K562 (cell line): ENCODE data around the gene TRIM69. TPM values are rescaled to one million over a fixed set of nuclear protein-coding genes. Genes with fewer than 3 reads are reported as not detected.

ENCODE experiments used
- ATAC-seq: fragments of 200-7000 bp; cut with Tn5 transposase; 3 replicates; pipeline ENCODE4 v1.9.1; 2020; ENCODE audit warnings: moderate library complexity
- BruUV-seq: library from RNA; stranded (reverse); fragments of 400-500 nt; replicated peaks from 2 replicates; lab custom pipeline; 2021; lab: Mats Ljungman, UMichigan
- CTCF ChIA-PET: fragments of 300-600 bp; formaldehyde crosslinking; extraction: SDS; loops from one replicate; lab custom pipeline; 2021; ENCODE audit warnings: low intra/inter-chr PET ratio; lab: Yijun Ruan, JAX
- POLR2A ChIA-PET: fragments of 300-600, 350-650 bp; sonication (Branson Sonifier 250); formaldehyde crosslinking; extraction: SDS; loops from one replicate; lab custom pipeline; 2021; ENCODE audit warnings: antibody characterized with exemption, inconsistent platforms; lab: Yijun Ruan, JAX
- DNase-seq, 4 experiments: peaks; one replicate each; pipeline versions ENCODE4 v3.0.0 to v3.0.0-alpha.2; 2011 to 2018; ENCODE audit warnings: low spot score in 3 of 4, mixed read lengths in 3 of 4; ENCODE audit errors: extremely low read depth in 1 of 4
- FAIRE-seq: peaks from 2 replicates; lab custom pipeline; 2011; peaks lifted over from hg19 to GRCh38; lab: Jason Lieb, UNC
- H2AFZ ChIP-seq: 2 replicates; pipeline ENCODE4 v1.6.0; 2011; ENCODE audit warnings: low read depth, low read length, control low read depth, inconsistent platforms
- H3K27ac ChIP-seq: fragments of 200-600 bp; 3 replicates; pipeline ENCODE4 v1.8.0; 2011; ENCODE audit warnings: low read depth, mild to moderate bottlenecking, control low read depth, inconsistent platforms, low read length, moderate library complexity, mixed read lengths; ENCODE audit errors: extremely low read depth
- H3K27me3 ChIP-seq, 2 experiments: fragments of 300-600 bp in 1 of 2; 2 replicates in 1 of 2; 3 replicates in 1 of 2; pipeline versions ENCODE4 v1.6.0 to v1.8.0; 2011; ENCODE audit warnings: inconsistent platforms in 2 of 2, low read length in 2 of 2, mild to moderate bottlenecking in 1 of 2, mixed read lengths in 1 of 2, moderate library complexity in 1 of 2; ENCODE audit not compliant: control insufficient read depth in 2 of 2, insufficient read depth in 2 of 2
- H3K36me3 ChIP-seq: fragments of 300-600 bp; 3 replicates; pipeline ENCODE4 v1.8.0; 2011; ENCODE audit warnings: mild to moderate bottlenecking, low read length, inconsistent platforms; ENCODE audit not compliant: control insufficient read depth, insufficient read depth
- H3K4me1 ChIP-seq, 2 experiments: fragments of 200-600 bp in 1 of 2; replicated peaks in 1 of 2; 2 replicates in 1 of 2; 3 replicates in 1 of 2; pipeline versions ENCODE4 v1.5.1 to v1.8.0; 2011; ENCODE audit warnings: inconsistent platforms in 2 of 2, low read length in 2 of 2, mild to moderate bottlenecking in 1 of 2, mixed read lengths in 1 of 2, moderate library complexity in 1 of 2; ENCODE audit not compliant: control insufficient read depth in 2 of 2, insufficient read depth in 2 of 2
- H3K4me2 ChIP-seq: 2 replicates; pipeline ENCODE4 v1.6.1; 2011; ENCODE audit warnings: low read length, control low read depth, inconsistent platforms, mixed read lengths; ENCODE audit not compliant: insufficient read depth
- H3K4me3 ChIP-seq: fragments of 200-600 bp; sonication (generic), shearing (Covaris generic); 2 replicates; pipeline ENCODE4 v1.5.1; 2016; ENCODE audit warnings: control low read depth, inconsistent platforms
- H3K79me2 ChIP-seq: fragments of 200-600 bp; 3 replicates; pipeline ENCODE4 v1.8.0; 2011; ENCODE audit warnings: low read length, inconsistent platforms; ENCODE audit not compliant: control insufficient read depth, insufficient read depth
- H3K9ac ChIP-seq, 2 experiments: 2 replicates each; pipeline versions ENCODE4 v1.6.0 to v1.6.1; 2011; ENCODE audit warnings: low read depth in 2 of 2, low read length in 2 of 2, control low read depth in 1 of 2, inconsistent platforms in 1 of 2, mild to moderate bottlenecking in 1 of 2, mixed read lengths in 1 of 2; ENCODE audit not compliant: insufficient read depth in 1 of 2
- H3K9me1 ChIP-seq: one replicate; pipeline ENCODE4 v1.6.0; 2011; ENCODE audit warnings: inconsistent platforms, mild to moderate bottlenecking, low read length, moderate library complexity; ENCODE audit not compliant: control insufficient read depth, insufficient read depth
- H3K9me3 ChIP-seq: replicated peaks from 2 replicates; pipeline ENCODE4 v1.5.1; 2011; ENCODE audit warnings: low read depth, low read length, inconsistent platforms; ENCODE audit not compliant: control insufficient read depth, insufficient read depth
- H4K20me1 ChIP-seq: replicated peaks from 2 replicates; pipeline ENCODE4 v1.6.1; 2011; ENCODE audit warnings: low read length, inconsistent platforms, mixed read lengths; ENCODE audit not compliant: control insufficient read depth, insufficient read depth
- BRD4 ChIP-seq: fragments of 200-600 bp; sonication (generic); IDR thresholded peaks from 2 replicates; pipeline ENCODE4 v1.6.1; 2017; ENCODE audit warnings: inconsistent platforms
- CHD1 ChIP-seq: fragments of 200-600 bp; sonication (generic); IDR thresholded peaks from one replicate; pipeline ENCODE4 v1.6.1; 2012; ENCODE audit warnings: mild to moderate bottlenecking, moderate library complexity, low read length, inconsistent platforms
- GTF2E2 ChIP-seq: fragments of 200-800 bp; sonication (Bioruptor generic); IDR thresholded peaks from 2 replicates; pipeline ENCODE4 v1.6.1; 2016; ENCODE audit warnings: missing genetic modification characterization, missing compliant biosample characterization
- JUN ChIP-seq, 2 experiments: sonication (generic) in 1 of 2; formaldehyde crosslinking in 1 of 2; IDR thresholded peaks; 2 replicates each; pipeline versions ENCODE4 v1.6.1 to v1.8.0; 2012 to 2022; ENCODE audit warnings: borderline replicate concordance in 2 of 2, mild to moderate bottlenecking in 2 of 2, improper control_type of control experiment in 1 of 2, low read depth in 1 of 2, low read length in 1 of 2, missing genetic modification reagents in 1 of 2
- JUND ChIP-seq, 2 experiments: IDR thresholded peaks; 2 replicates in 1 of 2; 3 replicates in 1 of 2; pipeline ENCODE4 v1.6.1; 2011; ENCODE audit warnings: borderline replicate concordance in 2 of 2, low read depth in 2 of 2, low read length in 2 of 2, improper control_type of control experiment in 1 of 2, missing biosample characterization in 1 of 2, missing genetic modification characterization in 1 of 2, missing genetic modification reagents in 1 of 2
- NELFE ChIP-seq: IDR thresholded peaks from 2 replicates; pipeline ENCODE4 v1.6.1; 2011; ENCODE audit warnings: mild to moderate bottlenecking; ENCODE audit not compliant: insufficient read depth, insufficient read length
- OTX1 ChIP-seq: fragments of 450-650 bp; formaldehyde crosslinking; IDR thresholded peaks from 2 replicates; pipeline ENCODE4 v1.4.0; 2022; ENCODE audit warnings: mild to moderate bottlenecking
- RBM25 ChIP-seq: fragments of 200-400 bp; formaldehyde crosslinking; IDR thresholded peaks from 2 replicates; pipeline ENCODE4 v1.6.1; 2018; ENCODE audit warnings: low read length, low read depth, moderate library complexity; ENCODE audit not compliant: severe bottlenecking
- SMARCB1 ChIP-seq: IDR thresholded peaks from 2 replicates; pipeline ENCODE4 v1.6.1; 2011; ENCODE audit warnings: improper control_type of control experiment, low read depth; ENCODE audit not compliant: insufficient read length
- TBL1XR1 ChIP-seq, 2 experiments: IDR thresholded peaks; 2 replicates each; pipeline ENCODE4 v1.6.1; 2012; ENCODE audit warnings: improper control_type of control experiment in 2 of 2, low read length in 2 of 2, mild to moderate bottlenecking in 1 of 2
- YY1 ChIP-seq, 3 experiments: IDR thresholded peaks; 2 replicates each; pipeline ENCODE4 v1.6.1; 2011; ENCODE audit warnings: low read length in 2 of 3, mild to moderate bottlenecking in 2 of 3, moderate library complexity in 2 of 3, borderline replicate concordance in 1 of 3, control low read depth in 1 of 3, low read depth in 1 of 3; ENCODE audit not compliant: insufficient read depth in 3 of 3, insufficient replicate concordance in 2 of 3, control insufficient read depth in 1 of 3, insufficient read length in 1 of 3; ENCODE audit errors: extremely low read depth in 1 of 3
- ZNF140 ChIP-seq: fragments of 250-450 bp; sonication (Bioruptor Pico); IDR thresholded peaks from 2 replicates; pipeline ENCODE4 v1.8.0; 2021; ENCODE audit warnings: moderate library complexity, mild to moderate bottlenecking, inconsistent platforms
- ZNF232 ChIP-seq: sonication (generic); formaldehyde crosslinking; IDR thresholded peaks from 2 replicates; pipeline ENCODE4 v1.8.0; 2022; ENCODE audit warnings: mild to moderate bottlenecking, missing genetic modification reagents
- WGBS: fragments of 100-300 bp; shearing (Covaris generic); methylation state at CpG from one replicate; pipeline ENCODE4 v1.1.6; 2016; ENCODE audit warnings: low coverage, mixed read lengths; ENCODE audit not compliant: insufficient coverage; ENCODE audit errors: missing lambda C conversion rate; 5-methylcytosine and 5-hydroxymethylcytosine counted together
- in situ Hi-C: fragments of 300-500 bp; cut with MboI; formaldehyde crosslinking; loops from 4 replicates; pipeline ENCODE4 v1.15.0; 2018; ENCODE audit warnings: inconsistent platforms, mixed read lengths
- intact Hi-C: fragments of 100-400 bp; cut with micrococcal nuclease; formaldehyde crosslinking; loops from 2 replicates; pipeline ENCODE4 v1.14.2; 2022
- polyA plus RNA-seq, 8 experiments: library from polyadenylated mRNA; depleted of rRNA in 4 of 8; stranded (reverse) in 5 of 8; unstranded in 3 of 8; fragments of >200 nt; fragmentation: Nextera tagmentation in 2 of 8; fragmentation: Illumina TruSeq in 1 of 8; extraction: Ambion mirVana in 2 of 8; extraction: Trizol in 1 of 8; gene quantifications; 2 replicates each; pipeline versions ENCODE4 v1.2.1 to v1.2.3, GENCODE V29; 2011 to 2014; ENCODE audit warnings: inconsistent platforms in 1 of 8, missing spikeins in 1 of 8
- total RNA-seq, 7 experiments: library from RNA; depleted of rRNA in 6 of 7; stranded (reverse); fragments of >200 nt in 6 of 7; fragmentation: Illumina TruSeq in 2 of 7; extraction: Trizol in 2 of 7; gene quantifications; 2 replicates each; pipeline versions ENCODE4 v1.2.1 to v1.2.3, GENCODE V29; 2011 to 2021; ENCODE audit warnings: low replicate concordance in 1 of 7
- TF ChIP-seq, protein P1 (sequence below): fragments of 250-450 bp; sonication (Bioruptor Pico); IDR thresholded peaks from 2 replicates; pipeline ENCODE4 v1.9.0; 2021; ENCODE audit warnings: mild to moderate bottlenecking
- TF ChIP-seq, protein P2 (sequence below), 2 experiments: fragments of 150-350 bp in 1 of 2; IDR thresholded peaks; 2 replicates each; pipeline ENCODE4 v1.6.1; 2012 to 2016; ENCODE audit warnings: low read depth in 2 of 2, low read length in 2 of 2, mild to moderate bottlenecking in 1 of 2, moderate library complexity in 1 of 2

The TRIM69 gene
- total and polyA plus RNA-seq, 9 of the 15 experiments (the other 6 are each of a cell fraction or from before 2014, with no cell fraction given), result 1.0 to 4.3 (median 2.3) TPM

DNA sequence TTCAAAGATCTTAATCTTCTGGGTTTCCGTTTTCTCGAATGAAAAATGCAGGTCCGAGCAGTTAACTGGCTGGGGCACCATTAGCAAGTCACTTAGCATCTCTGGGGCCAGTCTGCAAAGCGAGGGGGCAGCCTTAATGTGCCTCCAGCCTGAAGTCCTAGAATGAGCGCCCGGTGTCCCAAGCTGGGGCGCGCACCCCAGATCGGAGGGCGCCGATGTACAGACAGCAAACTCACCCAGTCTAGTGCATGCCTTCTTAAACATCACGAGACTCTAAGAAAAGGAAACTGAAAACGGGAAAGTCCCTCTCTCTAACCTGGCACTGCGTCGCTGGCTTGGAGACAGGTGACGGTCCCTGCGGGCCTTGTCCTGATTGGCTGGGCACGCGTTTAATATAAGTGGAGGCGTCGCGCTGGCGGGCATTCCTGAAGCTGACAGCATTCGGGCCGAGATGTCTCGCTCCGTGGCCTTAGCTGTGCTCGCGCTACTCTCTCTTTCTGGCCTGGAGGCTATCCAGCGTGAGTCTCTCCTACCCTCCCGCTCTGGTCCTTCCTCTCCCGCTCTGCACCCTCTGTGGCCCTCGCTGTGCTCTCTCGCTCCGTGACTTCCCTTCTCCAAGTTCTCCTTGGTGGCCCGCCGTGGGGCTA lies 25.1 kb upstream of the TRIM69 start, which contains the start of the genes B2M and PATL2:
B2M (plus strand) TSS at position 422 of the 647 bp plus-strand sequence; CDS start at position 452, 30 bp downstream.
PATL2 (minus strand) TSS at position 228 of the 647 bp plus-strand sequence. CDS start 34,833 bp downstream, outside the sequence.
- Histone ChIP-seq H4K20me1 (0 out of 2 replicates have a peak, but pooled peaks cover 4% of the 10 kb centered on the region), H3K79me2 (peaks cover 49% of the 10 kb centered on the region), H3K27ac (peak within 1 kb of the TSS; percentile 90), H3K4me2 (peak within 1 kb of the TSS; percentile 86), H3K27me3 (no peaks in the 10 kb centered on the region), H3K9me1 (peaks cover 3% of the 10 kb centered on the region), H3K4me3 (peak within 1 kb of the TSS; percentile 74), H3K9ac (peak within 1 kb of the TSS; percentile 88 to 98), H2AFZ (peak within 1 kb of the TSS; percentile 96), H3K36me3 (peaks cover 22% of the 10 kb centered on the region), H3K4me1 (peaks cover 5 to 14% of the 10 kb centered on the region in 2 experiments; a peak in 4 of 5 replicates), H3K9me3 (no peaks in the 10 kb centered on the region)
- in situ Hi-C loops (no loop called here), intact Hi-C loops (loop anchor here (2.0 to 10.0 kb wide), 3 partner anchors 18 to 214 kb away; no protein-coding TSS in a partner anchor)
- no TSS peak for BruUV-seq
- WGBS, result under 1% methylated on average over 31 of the region's 37 CpGs
- ChIA-PET POLR2A (interaction anchor here (0.6 to 5.4 kb wide), 26 partner anchors 10 to 487 kb away, joined by 3 to 136 read pairs (median 4); partner anchors contain the start of genes SPG11 and TRIM69), CTCF (interaction anchor here (0.7 to 1.4 kb wide), 3 partner anchors 27 to 51 kb away, joined by 3 to 9 read pairs (median 6); partner anchors contain the start of gene SPG11)
- peak; percentile 93 for ATAC-seq
- peak; percentile 94 to 96 (median 96) for DNase-seq
- peak; percentile 93 for FAIRE-seq
- TF ChIP-seq RBM25 (peak; percentile 53), BRD4 (no peak), SMARCB1 (peak; percentile 57), GTF2E2 (peak; percentile 98), JUN (IDR thresholded peaks at IDR 0.05; ENCODE audit: borderline replicate concordance, low read depth, low read length) (no peak), JUN (CRISPR knock-in tag; IDR thresholded peaks at IDR 0.05; ENCODE audit: borderline replicate concordance) (0 out of 2 replicates have a peak, but pooled peaks have one; percentile 10), NELFE (peak; percentile 76), CHD1 (peak; percentile 37), JUND (IDR thresholded peaks at IDR 0.05; ENCODE audit: borderline replicate concordance, low read depth, low read length) (peak; percentile 38; the same call in 1 of the 2 replicates), JUND (tag; IDR thresholded peaks at IDR 0.05; ENCODE audit: borderline replicate concordance, low read depth, low read length) (peak; percentile 39; the same call in 1 of the 3 replicates), TBL1XR1 (IDR thresholded peaks at IDR 0.05; ENCODE audit: low read length in 2 of 2) (peak in 1 of 2 experiments; percentile 82; a peak in 2 of 4 replicates), ZNF140 (CRISPR knock-in tag) (no peak), ZNF232 (CRISPR knock-in tag) (peak; percentile 46; the same call in 1 of the 2 replicates), OTX1 (CRISPR knock-in tag) (0 out of 2 replicates have a peak, but pooled peaks have one; percentile 31), YY1 (IDR thresholded peaks at IDR 0.05; ENCODE audit: borderline replicate concordance in 1 of 3, control insufficient read depth in 1 of 3, extremely low read depth in 1 of 3, insufficient read depth in 3 of 3, insufficient read length in 1 of 3, insufficient replicate concordance in 2 of 3, low read depth in 1 of 3, low read length in 2 of 3) (peak in 2 of 3 experiments; percentile 54 to 68)
- TF ChIP-seq, protein P1, sequence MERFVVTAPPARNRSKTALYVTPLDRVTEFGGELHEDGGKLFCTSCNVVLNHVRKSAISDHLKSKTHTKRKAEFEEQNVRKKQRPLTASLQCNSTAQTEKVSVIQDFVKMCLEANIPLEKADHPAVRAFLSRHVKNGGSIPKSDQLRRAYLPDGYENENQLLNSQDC, result peak; percentile 65; the same call in 1 of the 2 replicates
- TF ChIP-seq, protein P2, sequence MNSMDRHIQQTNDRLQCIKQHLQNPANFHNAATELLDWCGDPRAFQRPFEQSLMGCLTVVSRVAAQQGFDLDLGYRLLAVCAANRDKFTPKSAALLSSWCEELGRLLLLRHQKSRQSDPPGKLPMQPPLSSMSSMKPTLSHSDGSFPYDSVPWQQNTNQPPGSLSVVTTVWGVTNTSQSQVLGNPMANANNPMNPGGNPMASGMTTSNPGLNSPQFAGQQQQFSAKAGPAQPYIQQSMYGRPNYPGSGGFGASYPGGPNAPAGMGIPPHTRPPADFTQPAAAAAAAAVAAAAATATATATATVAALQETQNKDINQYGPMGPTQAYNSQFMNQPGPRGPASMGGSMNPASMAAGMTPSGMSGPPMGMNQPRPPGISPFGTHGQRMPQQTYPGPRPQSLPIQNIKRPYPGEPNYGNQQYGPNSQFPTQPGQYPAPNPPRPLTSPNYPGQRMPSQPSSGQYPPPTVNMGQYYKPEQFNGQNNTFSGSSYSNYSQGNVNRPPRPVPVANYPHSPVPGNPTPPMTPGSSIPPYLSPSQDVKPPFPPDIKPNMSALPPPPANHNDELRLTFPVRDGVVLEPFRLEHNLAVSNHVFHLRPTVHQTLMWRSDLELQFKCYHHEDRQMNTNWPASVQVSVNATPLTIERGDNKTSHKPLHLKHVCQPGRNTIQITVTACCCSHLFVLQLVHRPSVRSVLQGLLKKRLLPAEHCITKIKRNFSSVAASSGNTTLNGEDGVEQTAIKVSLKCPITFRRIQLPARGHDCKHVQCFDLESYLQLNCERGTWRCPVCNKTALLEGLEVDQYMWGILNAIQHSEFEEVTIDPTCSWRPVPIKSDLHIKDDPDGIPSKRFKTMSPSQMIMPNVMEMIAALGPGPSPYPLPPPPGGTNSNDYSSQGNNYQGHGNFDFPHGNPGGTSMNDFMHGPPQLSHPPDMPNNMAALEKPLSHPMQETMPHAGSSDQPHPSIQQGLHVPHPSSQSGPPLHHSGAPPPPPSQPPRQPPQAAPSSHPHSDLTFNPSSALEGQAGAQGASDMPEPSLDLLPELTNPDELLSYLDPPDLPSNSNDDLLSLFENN (IDR thresholded peaks at IDR 0.05; ENCODE audit: low read depth in 2 of 2, low read length in 2 of 2), result peak in 1 of 2 experiments; percentile 86; a peak in 2 of 4 replicates
